CD14-positive monocyte (primary cell): Measurements from ENCODE around the gene TRIM15. TPM values are rescaled to one million over a fixed set of nuclear protein-coding genes. Genes with fewer than 3 reads are reported as not detected.

Experiments used
- DNase-seq, 3 donors: peaks; one replicate each; pipeline ENCODE4 v3.0.0-alpha.2; 2011 to 2022
- H2AFZ ChIP-seq: 2 replicates; pipeline ENCODE4 v1.6.0; 2012; ENCODE audit warnings: mild to moderate bottlenecking, low read depth, low read length, inconsistent platforms; ENCODE audit not compliant: insufficient read depth, poor library complexity, severe bottlenecking
- H3K27ac ChIP-seq, 2 donors: 1 replicate in 1 of 2; 2 replicates in 1 of 2; pipeline ENCODE4 v1.5.1; 2012 to 2013; ENCODE audit warnings: low read length in 2 of 2, control low read depth in 1 of 2, inconsistent platforms in 1 of 2, low read depth in 1 of 2, mild to moderate bottlenecking in 1 of 2
- H3K27me3 ChIP-seq, 2 donors: one replicate each; pipeline versions ENCODE4 v1.6.0 to v1.6.1; 2011 to 2013; ENCODE audit warnings: low read length in 2 of 2; ENCODE audit not compliant: control insufficient read depth in 2 of 2, insufficient read depth in 2 of 2
- H3K36me3 ChIP-seq, 2 donors: replicated peaks in 1 of 2; 1 replicate in 1 of 2; 2 replicates in 1 of 2; pipeline versions ENCODE4 v1.5.1 to v1.6.1; 2012 to 2013; ENCODE audit warnings: low read length in 2 of 2, control low read depth in 1 of 2, inconsistent platforms in 1 of 2, mild to moderate bottlenecking in 1 of 2; ENCODE audit not compliant: insufficient read depth in 2 of 2, control insufficient read depth in 1 of 2
- H3K4me1 ChIP-seq, 2 donors: 1 replicate in 1 of 2; 2 replicates in 1 of 2; pipeline versions ENCODE4 v1.5.1 to v1.6.1; 2012 to 2013; ENCODE audit warnings: low read length in 2 of 2, control low read depth in 1 of 2, inconsistent platforms in 1 of 2, mild to moderate bottlenecking in 1 of 2, moderate library complexity in 1 of 2; ENCODE audit not compliant: insufficient read depth in 2 of 2, control insufficient read depth in 1 of 2
- H3K4me2 ChIP-seq: replicated peaks from 2 replicates; pipeline ENCODE3; 2012; ENCODE audit warnings: low read length, moderate library complexity, mild to moderate bottlenecking; ENCODE audit not compliant: poor library complexity, severe bottlenecking; ENCODE audit errors: extremely low read depth
- H3K4me3 ChIP-seq, 3 experiments: fragments of 200-600 bp in 1 of 3; sonication (generic) in 1 of 3; replicated peaks in 1 of 3; 1 replicate in 2 of 3; 2 replicates in 1 of 3; pipeline ENCODE4 v1.5.1; 2011 to 2013; ENCODE audit warnings: low read length in 3 of 3, mild to moderate bottlenecking in 3 of 3, control low read depth in 2 of 3, low read depth in 2 of 3, inconsistent platforms in 1 of 3, moderate library complexity in 1 of 3
- H3K79me2 ChIP-seq: 2 replicates; pipeline ENCODE4 v1.6.0; 2012; ENCODE audit warnings: mild to moderate bottlenecking, control low read depth, inconsistent platforms, low read length, moderate library complexity; ENCODE audit not compliant: insufficient read depth
- H3K9ac ChIP-seq: 2 replicates; pipeline ENCODE4 v1.6.0; 2017; ENCODE audit warnings: low read length, mild to moderate bottlenecking; ENCODE audit not compliant: insufficient read depth, poor library complexity, severe bottlenecking
- H3K9me3 ChIP-seq, 2 donors: replicated peaks in 1 of 2; 1 replicate in 1 of 2; 2 replicates in 1 of 2; pipeline versions ENCODE4 v1.5.1 to v1.6.1; 2012 to 2013; ENCODE audit warnings: low read length in 2 of 2, control low read depth in 1 of 2; ENCODE audit not compliant: control insufficient read depth in 1 of 2, insufficient read depth in 1 of 2
- H4K20me1 ChIP-seq: 2 replicates; pipeline ENCODE4 v1.6.0; 2012; ENCODE audit warnings: mild to moderate bottlenecking, low read length, control low read depth, moderate library complexity; ENCODE audit not compliant: insufficient read depth
- H3K27ac Mint-ChIP-seq, 7 donors: one replicate each; pipeline ENCODE4 v1.8.0; 2020; ENCODE audit warnings: mild to moderate bottlenecking in 7 of 7, mixed read lengths in 7 of 7, moderate library complexity in 6 of 7, inconsistent platforms in 2 of 7
- H3K27me3 Mint-ChIP-seq, 3 donors: one replicate each; pipeline ENCODE4 v1.8.0; 2021 to 2022; ENCODE audit warnings: low read depth in 3 of 3, mild to moderate bottlenecking in 3 of 3, mixed read lengths in 3 of 3, moderate library complexity in 3 of 3, inconsistent platforms in 1 of 3
- H3K36me3 Mint-ChIP-seq, 2 donors: one replicate each; pipeline ENCODE4 v1.8.0; 2020; ENCODE audit warnings: mixed read lengths in 2 of 2, inconsistent platforms in 1 of 2, mild to moderate bottlenecking in 1 of 2
- H3K4me1 Mint-ChIP-seq: one replicate; pipeline ENCODE4 v1.8.0; 2020; ENCODE audit warnings: mild to moderate bottlenecking, mixed read lengths
- H3K4me3 Mint-ChIP-seq, 2 donors: one replicate each; pipeline ENCODE4 v1.8.0; 2020; ENCODE audit warnings: mild to moderate bottlenecking in 2 of 2, mixed read lengths in 2 of 2, moderate library complexity in 1 of 2
- H3K9me3 Mint-ChIP-seq, 7 donors: one replicate each; pipeline ENCODE4 v1.8.0; 2020 to 2022; ENCODE audit warnings: mixed read lengths in 7 of 7, mild to moderate bottlenecking in 6 of 7, moderate library complexity in 6 of 7, inconsistent platforms in 2 of 7
- WGBS: methylation state at CpG from one replicate; pipeline ENCODE4 v1.1.5; 2013; ENCODE audit warnings: missing lambda C conversion rate; ENCODE audit not compliant: insufficient coverage; 5-methylcytosine and 5-hydroxymethylcytosine counted together
- intact Hi-C, 2 donors: fragments of 100-400 bp; cut with micrococcal nuclease; formaldehyde crosslinking; loops; one replicate each; pipeline versions ENCODE4 v1.15.0 to v1.15.1; 2023
- polyA minus RNA-seq: library from RNA; depleted of rRNA, polyadenylated mRNA; stranded (reverse); fragments of >200 nt; gene quantifications from 2 replicates; pipeline ENCODE4 v1.2.3, GENCODE V29; 2012
- polyA plus RNA-seq, 3 donors: library from polyadenylated mRNA; depleted of rRNA in 1 of 3; unstranded in 2 of 3; stranded (reverse) in 1 of 3; fragments of 300-500 nt in 2 of 3; fragments of >200 nt in 1 of 3; fragmentation: Illumina TruSeq in 2 of 3; gene quantifications; 1 replicate in 2 of 3; 2 replicates in 1 of 3; pipeline ENCODE4 v1.2.3, GENCODE V29; 2012 to 2021
- total RNA-seq, 12 experiments: library from RNA in 1 of 12; stranded (reverse) in 1 of 12; fragments of 120-200 nt in 1 of 12; gene quantifications; one replicate each; pipeline ENCODE4 v1.2.4 and lab custom pipeline; 2013 to 2026; ENCODE audit warnings: mixed read lengths in 6 of 12, inconsistent platforms in 1 of 12
- TF ChIP-seq, protein P1 (sequence below): fragments of 200-600 bp; IDR thresholded peaks from one replicate; pipeline ENCODE4 v1.8.0; 2022; ENCODE audit warnings: antibody characterized with exemption, mild to moderate bottlenecking

Gene TRIM15
- total RNA-seq (2013) = not detected
- not detected for polyA plus RNA-seq
- not detected in 2 replicates for polyA minus RNA-seq
- total RNA-seq (lab: John Stamatoyannopoulos, UW) = 0 to 1.1 (median 0.05) reads per million in 11 experiments

DNA sequence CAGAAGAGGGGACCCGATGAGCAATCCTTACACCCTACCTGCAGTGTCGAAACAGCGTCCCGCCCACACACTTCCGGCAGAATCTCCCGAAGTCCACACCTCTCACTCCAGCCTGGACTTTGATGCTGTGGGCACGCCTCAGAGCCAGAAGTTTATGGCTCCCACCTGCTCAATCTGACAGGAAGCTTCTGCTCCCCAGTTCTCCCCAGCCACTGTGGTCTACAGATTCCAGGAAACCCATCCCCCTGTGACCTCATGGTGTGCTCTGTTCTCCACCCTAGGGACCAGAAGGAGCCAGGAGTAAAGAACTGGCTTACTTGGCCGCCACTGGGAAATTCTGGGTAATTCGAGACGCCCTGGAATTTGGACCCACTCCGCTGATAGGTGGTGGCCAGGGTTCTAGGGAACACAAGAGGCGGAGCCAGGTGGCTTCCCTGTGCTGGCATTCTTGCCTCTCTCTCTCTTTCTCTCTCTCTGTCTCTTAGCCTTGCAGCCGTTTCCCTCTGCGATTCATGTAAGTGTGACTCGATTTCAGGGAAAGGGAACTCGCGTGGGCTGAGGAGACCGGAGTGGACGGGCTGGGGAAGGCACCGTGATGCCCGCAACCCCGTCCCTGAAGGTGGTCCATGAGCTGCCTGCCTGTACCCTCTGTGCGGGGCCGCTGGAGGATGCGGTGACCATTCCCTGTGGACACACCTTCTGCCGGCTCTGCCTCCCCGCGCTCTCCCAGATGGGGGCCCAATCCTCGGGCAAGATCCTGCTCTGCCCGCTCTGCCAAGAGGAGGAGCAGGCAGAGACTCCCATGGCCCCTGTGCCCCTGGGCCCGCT is at the start of gene TRIM15:
Gene TRIM15, plus strand, starts transcription at position 457 of the 828 bp plus-strand sequence. Its CDS starts 139 bp downstream, at position 596.
- H3K4me1 Mint-ChIP-seq = peaks cover 5% of the 10 kb centered on the region
- no peak within 1 kb of the TSS for H3K4me3 ChIP-seq

DNA sequence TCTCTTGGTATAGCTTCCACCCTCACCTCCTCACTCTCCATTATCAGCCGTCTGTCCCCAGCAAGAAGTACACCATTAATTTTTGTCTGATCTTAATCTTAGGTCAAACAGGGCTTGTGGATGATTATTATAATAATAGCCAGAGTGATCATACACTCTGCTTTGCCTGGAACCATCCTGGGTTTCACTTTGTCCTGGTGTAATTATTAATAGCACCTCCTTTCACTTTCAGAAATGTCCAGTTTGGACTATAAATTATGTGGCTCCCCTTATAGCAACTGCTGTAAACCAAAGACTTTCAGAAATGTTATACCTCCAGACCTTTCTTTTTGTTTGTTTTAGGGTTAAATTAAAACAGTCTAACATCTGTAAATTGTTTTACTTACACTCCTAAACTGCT is 49.5 kb upstream of the TRIM15 start:
- no peaks in the 10 kb centered on the region for H3K36me3 ChIP-seq
- H3K9ac ChIP-seq = no peak overlapping the region
- intact Hi-C loops = no loop called here
- Mint-ChIP-seq H3K27me3 (peaks cover 52 to 59% (median 54%) of the 10 kb centered on the region in 3 donors), H3K9me3 (no peaks in the 10 kb centered on the region), H3K4me1 (no peaks in the 10 kb centered on the region), H3K27ac (no peak overlapping the region), H3K36me3 (no peaks in the 10 kb centered on the region), H3K4me3 (peak overlapping the region in 1 of 2 donors; percentile 3)
- WGBS = no CpG with 5 or more reads among the region's 1 CpG
- no peak overlapping the region for H3K27ac ChIP-seq
- DNase-seq = no peak
- no peaks in the 10 kb centered on the region for H3K79me2 ChIP-seq
- no peak overlapping the region for H3K4me2 ChIP-seq
- no peak overlapping the region for H3K4me3 ChIP-seq
- H4K20me1 ChIP-seq = no peaks in the 10 kb centered on the region
- TF ChIP-seq, protein P1, sequence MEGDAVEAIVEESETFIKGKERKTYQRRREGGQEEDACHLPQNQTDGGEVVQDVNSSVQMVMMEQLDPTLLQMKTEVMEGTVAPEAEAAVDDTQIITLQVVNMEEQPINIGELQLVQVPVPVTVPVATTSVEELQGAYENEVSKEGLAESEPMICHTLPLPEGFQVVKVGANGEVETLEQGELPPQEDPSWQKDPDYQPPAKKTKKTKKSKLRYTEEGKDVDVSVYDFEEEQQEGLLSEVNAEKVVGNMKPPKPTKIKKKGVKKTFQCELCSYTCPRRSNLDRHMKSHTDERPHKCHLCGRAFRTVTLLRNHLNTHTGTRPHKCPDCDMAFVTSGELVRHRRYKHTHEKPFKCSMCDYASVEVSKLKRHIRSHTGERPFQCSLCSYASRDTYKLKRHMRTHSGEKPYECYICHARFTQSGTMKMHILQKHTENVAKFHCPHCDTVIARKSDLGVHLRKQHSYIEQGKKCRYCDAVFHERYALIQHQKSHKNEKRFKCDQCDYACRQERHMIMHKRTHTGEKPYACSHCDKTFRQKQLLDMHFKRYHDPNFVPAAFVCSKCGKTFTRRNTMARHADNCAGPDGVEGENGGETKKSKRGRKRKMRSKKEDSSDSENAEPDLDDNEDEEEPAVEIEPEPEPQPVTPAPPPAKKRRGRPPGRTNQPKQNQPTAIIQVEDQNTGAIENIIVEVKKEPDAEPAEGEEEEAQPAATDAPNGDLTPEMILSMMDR = no peak
- H3K9me3 ChIP-seq = no peaks in the 10 kb centered on the region
- H3K27me3 ChIP-seq = peaks cover 48 to 56% of the 10 kb centered on the region in 2 donors
- no peaks in the 10 kb centered on the region for H3K4me1 ChIP-seq
- H2AFZ ChIP-seq = no peak overlapping the region

More for the DNA sequence above, at the start of gene TRIM15:
- H3K27ac ChIP-seq = no peak within 1 kb of the TSS
- TF ChIP-seq, protein P1 = no peak
- H4K20me1 ChIP-seq = no peaks in the 10 kb centered on the region
- no peak within 1 kb of the TSS for H3K9ac ChIP-seq
- Mint-ChIP-seq H3K36me3 (no peaks in the 10 kb centered on the region), H3K27ac (no peak within 1 kb of the TSS), H3K9me3 (peaks cover 0 to 2% (median 0%) of the 10 kb centered on the region in 7 donors), H3K4me3 (no peak within 1 kb of the TSS), H3K27me3 (peaks cover 8 to 15% (median 10%) of the 10 kb centered on the region in 3 donors)
- no peaks in the 10 kb centered on the region for H3K79me2 ChIP-seq
- WGBS = 87% methylated on average over 29 of the region's 31 CpGs
- no peak within 1 kb of the TSS for H2AFZ ChIP-seq
- intact Hi-C loops = no loop called here
- no peak for DNase-seq
- H3K27me3 ChIP-seq = no peaks in the 10 kb centered on the region
- H3K4me1 ChIP-seq = peaks cover 4 to 5% of the 10 kb centered on the region in 2 donors
- no peak within 1 kb of the TSS for H3K4me2 ChIP-seq
- no peaks in the 10 kb centered on the region for H3K36me3 ChIP-seq
- no peaks in the 10 kb centered on the region for H3K9me3 ChIP-seq
